HG02678 (cell line): ENCODE data around the gene OGFR.
A peak's percentile ranks its signal among the peaks of the same experiment; 100 is the strongest.

Source experiments
- ATAC-seq: cut with Tn5 transposase; IDR thresholded peaks from one replicate; pipeline ENCODE4 v1.9.1; 2021; ENCODE audit warnings: mild to moderate bottlenecking, moderate library complexity; ENCODE audit not compliant: unreplicated experiment

The OGFR gene

GRCh38 chr20:62856931-62857619, 52.4 kb downstream of the OGFR start:
- ATAC-seq, result no peak

- no peak for ATAC-seq
These were observed 53.6 kb downstream of the OGFR start for GRCh38 chr20:62858058-62858830.

- ATAC-seq, result no peak
These were observed 55.1 kb downstream of the OGFR start for GRCh38 chr20:62859721-62860120.

- ATAC-seq, result no peak
These were observed 55.8 kb downstream of the OGFR start for GRCh38 chr20:62860391-62860923.

GRCh38 chr20:62860924-62861691, 56.5 kb downstream of the OGFR start:
- ATAC-seq, result peak; percentile 38

GRCh38 chr20:62861726-62862336, 57.2 kb downstream of the OGFR start, which contains the start of gene TCFL5:
Gene TCFL5 (minus strand): TSS chr20:62861822. CDS start chr20:62861670, 152 bp downstream.
- ATAC-seq, result peak; percentile 72
